Fibroblast of pulmonary artery (primary cell): ENCODE measurements around the gene NR5A1.
A peak's percentile ranks its signal among the peaks of the same experiment; 100 is the strongest.

Experiments used
- DNase-seq: peaks from one replicate; pipeline ENCODE4 v3.0.0-alpha.2; 2010; ENCODE audit warnings: low read depth
- H3K4me3 ChIP-seq: replicated peaks from 2 replicates; pipeline ENCODE4 v1.5.1; 2011; ENCODE audit warnings: low read depth, mild to moderate bottlenecking, control low read depth, low read length, moderate library complexity
- CTCF ChIP-seq: IDR thresholded peaks from 2 replicates; pipeline ENCODE4 v1.5.1; 2011; ENCODE audit warnings: mild to moderate bottlenecking, control low read depth, low read length, inconsistent platforms; ENCODE audit errors: missing control alignments

Gene NR5A1

GRCh38 chr9:124511891-124512805, 4.9 kb upstream of the NR5A1 start:
- TF ChIP-seq CTCF = no peak
- no peak for DNase-seq
- H3K4me3 ChIP-seq = no peak overlapping the region

- no peak for TF ChIP-seq CTCF
- DNase-seq = no peak
- H3K4me3 ChIP-seq = no peak overlapping the region
Measured at GRCh38 chr9:124511426-124511840, 4.2 kb upstream of the NR5A1 start.

GRCh38 chr9:124510650-124511425, 3.6 kb upstream of the NR5A1 start:
- H3K4me3 ChIP-seq = no peak overlapping the region
- peak; percentile 6 for DNase-seq
- no peak for TF ChIP-seq CTCF

GRCh38 chr9:124507880-124508423, 753 bp upstream of the NR5A1 start:
- no peak for DNase-seq
- no peak overlapping the region for H3K4me3 ChIP-seq

GRCh38 chr9:124506433-124506832, 766 bp downstream of the NR5A1 start:
- no peak for TF ChIP-seq CTCF
- H3K4me3 ChIP-seq = no peak overlapping the region
- DNase-seq = no peak

More at GRCh38 chr9:124507880-124508423, 753 bp upstream of the NR5A1 start:
- TF ChIP-seq CTCF = no peak

GRCh38 chr9:124505901-124506346, 1.3 kb downstream of the NR5A1 start:
- TF ChIP-seq CTCF = no peak
- no peak overlapping the region for H3K4me3 ChIP-seq
- DNase-seq = no peak
